Kidney (tissue), 14 donors: Measurements from ENCODE around the gene CLEC5A. TPM values are rescaled to one million over a fixed set of nuclear protein-coding genes. Genes with fewer than 3 reads are reported as not detected.

Experiments
- DNase-seq, 5 donors: peaks; one replicate each; pipeline ENCODE4 v3.0.0-alpha.2; 2013 to 2020
- FAIRE-seq: peaks from 2 replicates; lab custom pipeline; 2012; peaks lifted over from hg19 to GRCh38; lab: Jason Lieb, UNC
- H3K27ac ChIP-seq, 2 donors: one replicate each; pipeline ENCODE4 v1.7.0; 2013; ENCODE audit warnings: low read depth in 2 of 2, low read length in 2 of 2, inconsistent platforms in 1 of 2
- H3K27me3 ChIP-seq: one replicate; pipeline ENCODE4 v1.7.1; 2013; ENCODE audit warnings: low read length, inconsistent platforms; ENCODE audit not compliant: control insufficient read depth, insufficient read depth
- H3K36me3 ChIP-seq, 3 donors: one replicate each; pipeline versions ENCODE4 v1.7.0 to v1.7.1; 2013; ENCODE audit warnings: low read length in 3 of 3, control low read depth in 1 of 3, inconsistent platforms in 1 of 3; ENCODE audit not compliant: insufficient read depth in 3 of 3, control insufficient read depth in 2 of 3
- H3K4me1 ChIP-seq, 3 donors: one replicate each; pipeline versions ENCODE4 v1.7.0 to v1.7.1; 2013; ENCODE audit warnings: low read length in 3 of 3, inconsistent platforms in 1 of 3, low read depth in 1 of 3; ENCODE audit not compliant: control insufficient read depth in 2 of 3, insufficient read depth in 2 of 3
- H3K4me3 ChIP-seq, 3 donors: one replicate each; pipeline versions ENCODE4 v1.7.0 to v1.8.1; 2013; ENCODE audit warnings: low read length in 3 of 3, control low read depth in 1 of 3, inconsistent platforms in 1 of 3
- H3K9ac ChIP-seq, 3 donors: one replicate each; pipeline versions ENCODE4 v1.7.0 to v1.7.1; 2013; ENCODE audit warnings: low read length in 3 of 3, control low read depth in 1 of 3, inconsistent platforms in 1 of 3
- H3K9me3 ChIP-seq, 3 donors: one replicate each; pipeline versions ENCODE4 v1.7.0 to v1.7.1; 2013; ENCODE audit warnings: low read length in 3 of 3, control low read depth in 1 of 3, inconsistent platforms in 1 of 3; ENCODE audit not compliant: control insufficient read depth in 2 of 3, insufficient read depth in 1 of 3
- CTCF ChIP-seq: IDR thresholded peaks from 3 replicates; pipeline ENCODE4 v1.5.1; 2012; ENCODE audit warnings: mild to moderate bottlenecking, moderate library complexity, borderline replicate concordance; ENCODE audit not compliant: insufficient read depth; ENCODE audit errors: extremely low read depth
- intact Hi-C: fragments of 100-400 bp; cut with DNase I; formaldehyde crosslinking; loops from one replicate; pipeline ENCODE4 v1.11.1; 2022
- polyA plus RNA-seq: library from polyadenylated mRNA; stranded (reverse); fragments of 350-450 nt; fragmentation: Illumina TruSeq; extraction: RNeasy Lipid Tissue Mini Kit (QIAGEN cat#74804); gene quantifications from one replicate; pipeline ENCODE4 v1.2.3, GENCODE V29; 2014; ENCODE audit warnings: low read depth, low replicate concordance; ENCODE audit not compliant: insufficient read depth
- total RNA-seq: library from RNA; stranded (reverse); fragmentation: NEBNext Ultra II Directional; extraction: Animal tissue kit (Norgen Biotek cat#: 25700); gene quantifications from one replicate; pipeline ENCODE4 v1.2.1, GENCODE V29; 2021
- donor health status: control.
- donor health status: control.
- donor health status: control.
- donor health status: control.
- donor health status: control.
- donor health status: DM: yes; HTN: yes; CAD: no.
- donor health status: Normal renal cell carcinoma (clear cell type).

The CLEC5A gene
- total and polyA plus RNA-seq, 2 donors from 2014 or later = 2.9 TPM; not detected in 1

- DNase-seq (no peak), FAIRE-seq (no peak)
- no peak overlapping the region for H3K4me3 ChIP-seq
- H3K27me3 ChIP-seq = no peaks in the 10 kb centered on the region
- no peaks in the 10 kb centered on the region for H3K4me1 ChIP-seq
- H3K27ac ChIP-seq = no peak overlapping the region
- no peak overlapping the region for H3K9ac ChIP-seq
- H3K9me3 ChIP-seq = no peaks in the 10 kb centered on the region
- TF ChIP-seq CTCF = no peak
- intact Hi-C loops = no loop called here
- H3K36me3 ChIP-seq = no peaks in the 10 kb centered on the region
Observed at GRCh38 chr7:141891336-141891735, 55.4 kb downstream of the CLEC5A start.

- H3K27ac ChIP-seq = no peak overlapping the region
- H3K27me3 ChIP-seq = no peaks in the 10 kb centered on the region
Observed at GRCh38 chr7:141889321-141889720, 57.5 kb downstream of the CLEC5A start.

GRCh38 chr7:141884539-141885225 is 62.1 kb downstream of the CLEC5A start:
- H3K27me3 ChIP-seq = no peaks in the 10 kb centered on the region
- intact Hi-C loops = no loop called here
- TF ChIP-seq CTCF = no peak
- FAIRE-seq = no peak
- no peak overlapping the region for H3K27ac ChIP-seq
- H3K4me3 ChIP-seq = no peak overlapping the region
- H3K4me1 ChIP-seq = no peaks in the 10 kb centered on the region
- no peaks in the 10 kb centered on the region for H3K9me3 ChIP-seq
- H3K9ac ChIP-seq = no peak overlapping the region
- DNase-seq = no peak
- no peaks in the 10 kb centered on the region for H3K36me3 ChIP-seq

More at GRCh38 chr7:141889321-141889720, 57.5 kb downstream of the CLEC5A start:
- Histone ChIP-seq H3K4me1 (no peaks in the 10 kb centered on the region), H3K36me3 (no peaks in the 10 kb centered on the region), H3K9ac (no peak overlapping the region), H3K9me3 (no peaks in the 10 kb centered on the region), H3K4me3 (no peak overlapping the region)
- no peak for TF ChIP-seq CTCF
- DNase-seq (no peak), FAIRE-seq (no peak)
- intact Hi-C loops = no loop called here

GRCh38 chr7:141880960-141881359 is 65.8 kb downstream of the CLEC5A start:
- Histone ChIP-seq H3K9ac (no peak overlapping the region), H3K27me3 (no peaks in the 10 kb centered on the region), H3K4me3 (no peak overlapping the region), H3K4me1 (no peaks in the 10 kb centered on the region), H3K36me3 (no peaks in the 10 kb centered on the region), H3K27ac (no peak overlapping the region), H3K9me3 (no peaks in the 10 kb centered on the region)
- FAIRE-seq = no peak
- DNase-seq = no peak
- intact Hi-C loops = no loop called here
- no peak for TF ChIP-seq CTCF
